ENCODE measurements around the gene PTGDS. TPM values are rescaled to one million over a fixed set of nuclear protein-coding genes. Genes with fewer than 3 reads are reported as not detected.

The PTGDS gene
- total and polyA plus RNA-seq, 10 donors: 134 to 1,396 (median 412) TPM

GRCh38 chr9:136992819-136993369 is 15.6 kb downstream of the PTGDS start:
- H3K36me3 ChIP-seq: peaks cover 0 to 21% (median 4%) of the 10 kb centered on the region in 6 donors
- peaks cover 32 to 68% (median 63%) of the 10 kb centered on the region in 6 donors for H3K4me1 ChIP-seq
- peaks cover 0 to 30% (median 0%) of the 10 kb centered on the region in 7 donors for H3K27me3 ChIP-seq (replicated peaks in 1 of 7)
- H3K27ac ChIP-seq: peak overlapping the region; percentile 87 to 94 (median 92)
- intact Hi-C loops (cut with DNase I; ENCODE audit: low total_unique reads): no loop called here
- no peak for TF ChIP-seq CTCF (IDR thresholded peaks at IDR 0.05 in 8 of 11, conservative IDR thresholded peaks at IDR 0.05 in 3 of 11)
- no peak for TF ChIP-seq POLR2A (IDR thresholded peaks at IDR 0.05)
- TF ChIP-seq POLR2AphosphoS5 (IDR thresholded peaks at IDR 0.05): no peak
- WGBS, 5 donors: 4 to 54% (median 45%) methylated on average over 5 to 18 of the region's 18 CpGs
- no peaks in the 10 kb centered on the region for H3K9me3 ChIP-seq
- peak overlapping the region; percentile 50 to 96 (median 78) for H3K4me3 ChIP-seq
- peak; percentile 84 for DNase-seq

GRCh38 chr9:136994180-136994887 is 17.0 kb downstream of the PTGDS start:
- intact Hi-C loops (cut with DNase I; ENCODE audit: low total_unique reads): no loop called here
- Histone ChIP-seq H3K4me3 (peak overlapping the region in 1 of 8 donors; percentile 96), H3K9me3 (no peaks in the 10 kb centered on the region), H3K36me3 (peaks cover 0 to 21% (median 4%) of the 10 kb centered on the region in 6 donors), H3K27ac (peak overlapping the region in 2 of 8 donors; percentile 17 to 94), H3K27me3 (replicated peaks in 1 of 7) (peaks cover 0 to 30% (median 0%) of the 10 kb centered on the region in 7 donors), H3K4me1 (peaks cover 43 to 82% (median 78%) of the 10 kb centered on the region in 6 donors)
- no peak for DNase-seq
- 71 to 91% (median 78%) methylated on average over 9 to 54 of the region's 54 CpGs for WGBS, 5 donors
- peak in 1 of 3 donors; percentile 10 for TF ChIP-seq POLR2AphosphoS5 (IDR thresholded peaks at IDR 0.05)
- no peak for TF ChIP-seq CTCF (IDR thresholded peaks at IDR 0.05 in 8 of 11, conservative IDR thresholded peaks at IDR 0.05 in 3 of 11)

GRCh38 chr9:136994888-136995230 is 17.6 kb downstream of the PTGDS start:
- peak overlapping the region in 1 of 8 donors; percentile 63 for H3K4me3 ChIP-seq
- H3K4me1 ChIP-seq: peaks cover 48 to 87% (median 83%) of the 10 kb centered on the region in 6 donors
- peak overlapping the region in 3 of 8 donors; percentile 84 to 89 (median 86) for H3K27ac ChIP-seq
- H3K9me3 ChIP-seq: no peaks in the 10 kb centered on the region
- TF ChIP-seq POLR2A (IDR thresholded peaks at IDR 0.05): no peak
- peak in 2 of 3 donors; percentile 5 to 6 for TF ChIP-seq POLR2AphosphoS5 (IDR thresholded peaks at IDR 0.05)
- TF ChIP-seq CTCF (IDR thresholded peaks at IDR 0.05 in 8 of 11, conservative IDR thresholded peaks at IDR 0.05 in 3 of 11): no peak
- H3K36me3 ChIP-seq: peaks cover 0 to 21% (median 4%) of the 10 kb centered on the region in 6 donors
- 39 to 68% (median 52%) methylated on average over 5 to 40 of the region's 40 CpGs for WGBS, 5 donors
- no peak for DNase-seq
- peaks cover 0 to 30% (median 0%) of the 10 kb centered on the region in 7 donors for H3K27me3 ChIP-seq (replicated peaks in 1 of 7)
- intact Hi-C loops (cut with DNase I; ENCODE audit: low total_unique reads): no loop called here

- peaks cover 53 to 92% (median 88%) of the 10 kb centered on the region in 6 donors for H3K4me1 ChIP-seq
- no peaks in the 10 kb centered on the region for H3K9me3 ChIP-seq
- intact Hi-C loops (cut with DNase I; ENCODE audit: low total_unique reads): no loop called here
- 44 to 68% (median 46%) methylated on average over 25 to 30 of the region's 30 CpGs for WGBS, 5 donors
- H3K27ac ChIP-seq: peak overlapping the region in 6 of 8 donors; percentile 39 to 89 (median 81)
- H3K27me3 ChIP-seq (replicated peaks in 1 of 7): peaks cover 0 to 30% (median 0%) of the 10 kb centered on the region in 7 donors
- H3K36me3 ChIP-seq: peaks cover 0 to 21% (median 4%) of the 10 kb centered on the region in 6 donors
- DNase-seq: no peak
- TF ChIP-seq POLR2AphosphoS5 (IDR thresholded peaks at IDR 0.05) (peak in 2 of 3 donors; percentile 6 to 59), POLR2A (IDR thresholded peaks at IDR 0.05) (no peak)
- peak overlapping the region in 3 of 8 donors; percentile 27 to 63 (median 30) for H3K4me3 ChIP-seq
Observed at GRCh38 chr9:136995362-136995761, 18.1 kb downstream of the PTGDS start.
